ENCODE measurements around the gene HMG20A.

GRCh38 chr15:77502379-77503095, 81.8 kb downstream of the HMG20A start:
- TF ChIP-seq POLR2A (IDR thresholded peaks at IDR 0.05; ENCODE audit: low read length) (no peak), GATA1 (IDR thresholded peaks at IDR 0.05; ENCODE audit: low read depth, low read length) (no peak)

Data from erythroblast (primary cell).